ENCODE data around the gene SRSF8.

- TF ChIP-seq, protein P1, sequence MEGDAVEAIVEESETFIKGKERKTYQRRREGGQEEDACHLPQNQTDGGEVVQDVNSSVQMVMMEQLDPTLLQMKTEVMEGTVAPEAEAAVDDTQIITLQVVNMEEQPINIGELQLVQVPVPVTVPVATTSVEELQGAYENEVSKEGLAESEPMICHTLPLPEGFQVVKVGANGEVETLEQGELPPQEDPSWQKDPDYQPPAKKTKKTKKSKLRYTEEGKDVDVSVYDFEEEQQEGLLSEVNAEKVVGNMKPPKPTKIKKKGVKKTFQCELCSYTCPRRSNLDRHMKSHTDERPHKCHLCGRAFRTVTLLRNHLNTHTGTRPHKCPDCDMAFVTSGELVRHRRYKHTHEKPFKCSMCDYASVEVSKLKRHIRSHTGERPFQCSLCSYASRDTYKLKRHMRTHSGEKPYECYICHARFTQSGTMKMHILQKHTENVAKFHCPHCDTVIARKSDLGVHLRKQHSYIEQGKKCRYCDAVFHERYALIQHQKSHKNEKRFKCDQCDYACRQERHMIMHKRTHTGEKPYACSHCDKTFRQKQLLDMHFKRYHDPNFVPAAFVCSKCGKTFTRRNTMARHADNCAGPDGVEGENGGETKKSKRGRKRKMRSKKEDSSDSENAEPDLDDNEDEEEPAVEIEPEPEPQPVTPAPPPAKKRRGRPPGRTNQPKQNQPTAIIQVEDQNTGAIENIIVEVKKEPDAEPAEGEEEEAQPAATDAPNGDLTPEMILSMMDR (IDR thresholded peaks at IDR 0.05): no peak
- no peak for TF ChIP-seq POLR2A (IDR thresholded peaks at IDR 0.05)
- TF ChIP-seq POLR2AphosphoS5 (IDR thresholded peaks at IDR 0.05; ENCODE audit: insufficient read depth in 1 of 2, low read depth in 1 of 2): no peak
Measured at GRCh38 chr11:95050595-95051202, 16.0 kb upstream of the SRSF8 start.

Measured in vagina (tissue), 2 donors.